ENCODE data around the gene PAQR6. TPM values are rescaled to one million over a fixed set of nuclear protein-coding genes. Genes with fewer than 3 reads are reported as not detected.

The PAQR6 gene
- total RNA-seq, 1 experiment from 2014 or later = 4.1 TPM

DNA sequence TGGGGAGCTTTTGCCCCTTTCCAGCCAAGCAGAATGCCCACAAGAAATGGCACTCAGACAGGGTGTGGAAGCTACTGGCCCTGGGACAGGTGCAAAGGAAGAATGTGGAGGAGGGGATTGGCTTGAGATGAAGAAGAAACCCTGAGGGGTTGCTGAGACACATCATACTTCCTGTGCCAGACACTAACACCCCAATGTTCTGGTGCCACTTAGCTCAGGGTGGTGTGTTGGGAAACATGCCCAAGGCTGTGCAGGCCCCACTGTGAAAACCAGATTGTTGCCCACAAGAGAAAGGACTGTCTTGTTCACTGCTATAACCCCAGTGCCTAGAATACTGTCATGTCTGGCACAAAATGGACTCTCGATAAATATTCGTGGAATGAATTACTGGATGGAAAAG, 9.9 kb upstream of the PAQR6 start:
- Histone ChIP-seq H3K4me3 (ENCODE audit: low read depth, low read length, poor library complexity, severe bottlenecking) (no peak overlapping the region), H3K9me3 (ENCODE audit: low read depth, low read length, poor library complexity, severe bottlenecking) (no peaks in the 10 kb centered on the region), H3K36me3 (ENCODE audit: insufficient read depth, low read length, poor library complexity, severe bottlenecking) (peaks cover 76% of the 10 kb centered on the region), H3K27me3 (replicated peaks; ENCODE audit: insufficient read depth, low read depth, low read length, poor library complexity) (no peaks in the 10 kb centered on the region), H3K4me1 (ENCODE audit: insufficient read depth, low read length, poor library complexity, severe bottlenecking) (no peaks in the 10 kb centered on the region), H3K27ac (ENCODE audit: low read depth, low read length, poor library complexity, severe bottlenecking) (no peak overlapping the region)
- ChIA-PET POLR2A (ENCODE audit: low non-redundant PET) (no interaction called here), CTCF (no interaction called here)
- intact Hi-C loops (cut with micrococcal nuclease; ENCODE audit: unreplicated experiment) = no loop called here
- BruUV-seq (replicated peaks) = no TSS peak
- DNase-seq (ENCODE audit: low spot score) = no peak
- TF ChIP-seq, protein P1, sequence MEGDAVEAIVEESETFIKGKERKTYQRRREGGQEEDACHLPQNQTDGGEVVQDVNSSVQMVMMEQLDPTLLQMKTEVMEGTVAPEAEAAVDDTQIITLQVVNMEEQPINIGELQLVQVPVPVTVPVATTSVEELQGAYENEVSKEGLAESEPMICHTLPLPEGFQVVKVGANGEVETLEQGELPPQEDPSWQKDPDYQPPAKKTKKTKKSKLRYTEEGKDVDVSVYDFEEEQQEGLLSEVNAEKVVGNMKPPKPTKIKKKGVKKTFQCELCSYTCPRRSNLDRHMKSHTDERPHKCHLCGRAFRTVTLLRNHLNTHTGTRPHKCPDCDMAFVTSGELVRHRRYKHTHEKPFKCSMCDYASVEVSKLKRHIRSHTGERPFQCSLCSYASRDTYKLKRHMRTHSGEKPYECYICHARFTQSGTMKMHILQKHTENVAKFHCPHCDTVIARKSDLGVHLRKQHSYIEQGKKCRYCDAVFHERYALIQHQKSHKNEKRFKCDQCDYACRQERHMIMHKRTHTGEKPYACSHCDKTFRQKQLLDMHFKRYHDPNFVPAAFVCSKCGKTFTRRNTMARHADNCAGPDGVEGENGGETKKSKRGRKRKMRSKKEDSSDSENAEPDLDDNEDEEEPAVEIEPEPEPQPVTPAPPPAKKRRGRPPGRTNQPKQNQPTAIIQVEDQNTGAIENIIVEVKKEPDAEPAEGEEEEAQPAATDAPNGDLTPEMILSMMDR (conservative IDR thresholded peaks at IDR 0.05; ENCODE audit: low read depth, low read length) = no peak
- no peak for TF ChIP-seq EZH2 (IDR thresholded peaks at IDR 0.05; ENCODE audit: borderline replicate concordance, low read depth, low read length, poor library complexity, severe bottlenecking)

DNA sequence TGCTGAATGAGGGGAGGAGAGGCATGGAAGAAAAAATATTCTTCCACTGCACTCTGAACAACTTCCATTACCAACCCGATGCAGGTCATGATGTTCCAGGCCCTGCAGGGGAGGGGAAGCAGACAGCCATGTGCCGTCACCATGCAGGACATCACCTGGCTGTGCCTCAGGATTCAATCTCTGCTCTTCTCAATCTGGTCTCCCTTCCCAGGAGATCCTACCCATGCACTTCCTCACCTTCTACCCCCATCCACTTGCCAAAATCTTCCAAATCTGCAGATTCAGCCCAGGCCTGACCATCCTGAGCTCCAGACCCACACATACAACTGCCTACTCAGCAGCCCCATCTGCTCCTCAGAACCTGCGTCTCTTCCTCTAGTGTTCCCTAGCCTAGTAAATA, 5.8 kb upstream of the PAQR6 start:
- no peaks in the 10 kb centered on the region for H3K4me1 ChIP-seq (ENCODE audit: insufficient read depth, low read length, poor library complexity, severe bottlenecking)
- H3K9me3 ChIP-seq (ENCODE audit: low read depth, low read length, poor library complexity, severe bottlenecking) = no peaks in the 10 kb centered on the region
- peaks cover 73% of the 10 kb centered on the region for H3K36me3 ChIP-seq (ENCODE audit: insufficient read depth, low read length, poor library complexity, severe bottlenecking)
- H3K27me3 ChIP-seq (replicated peaks; ENCODE audit: insufficient read depth, low read depth, low read length, poor library complexity) = no peaks in the 10 kb centered on the region
- no TSS peak for BruUV-seq (replicated peaks)
- DNase-seq (ENCODE audit: low spot score) = no peak
- no peak overlapping the region for H3K27ac ChIP-seq (ENCODE audit: low read depth, low read length, poor library complexity, severe bottlenecking)
- ChIA-PET CTCF (interaction anchor here (1.4 kb wide), 1 partner anchor 29 kb away, joined by 3 read pairs; no protein-coding TSS in a partner anchor), POLR2A (ENCODE audit: low non-redundant PET) (no interaction called here)
- intact Hi-C loops (cut with micrococcal nuclease; ENCODE audit: unreplicated experiment) = no loop called here
- TF ChIP-seq EZH2 (IDR thresholded peaks at IDR 0.05; ENCODE audit: borderline replicate concordance, low read depth, low read length, poor library complexity, severe bottlenecking) = no peak
- TF ChIP-seq, protein P1 (conservative IDR thresholded peaks at IDR 0.05; ENCODE audit: low read depth, low read length) = no peak
- H3K4me3 ChIP-seq (ENCODE audit: low read depth, low read length, poor library complexity, severe bottlenecking) = no peak overlapping the region

DNA sequence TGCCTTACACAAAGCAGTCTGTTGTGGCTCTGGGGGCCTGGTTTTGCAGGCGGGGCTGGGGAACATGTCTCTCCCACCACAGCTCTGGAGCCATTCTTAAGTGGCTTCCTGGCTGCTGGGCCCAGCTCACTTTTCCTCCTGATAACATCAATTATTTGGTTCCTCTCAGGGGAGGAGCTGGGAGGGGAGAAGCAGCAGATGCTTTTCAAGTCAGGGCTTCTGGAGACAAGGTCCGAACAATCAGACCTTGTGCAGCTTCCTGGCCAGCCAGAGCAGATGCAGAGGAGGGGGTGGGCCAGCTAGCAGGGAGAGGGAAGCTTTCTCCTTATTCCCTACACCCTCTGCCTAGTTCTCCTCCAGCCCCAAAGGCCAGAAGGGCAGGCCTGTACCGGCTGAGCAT, 3.7 kb upstream of the PAQR6 start:
- Histone ChIP-seq H3K27ac (ENCODE audit: low read depth, low read length, poor library complexity, severe bottlenecking) (no peak overlapping the region), H3K36me3 (ENCODE audit: insufficient read depth, low read length, poor library complexity, severe bottlenecking) (peaks cover 53% of the 10 kb centered on the region), H3K27me3 (replicated peaks; ENCODE audit: insufficient read depth, low read depth, low read length, poor library complexity) (no peaks in the 10 kb centered on the region), H3K9me3 (ENCODE audit: low read depth, low read length, poor library complexity, severe bottlenecking) (no peaks in the 10 kb centered on the region), H3K4me3 (ENCODE audit: low read depth, low read length, poor library complexity, severe bottlenecking) (no peak overlapping the region), H3K4me1 (ENCODE audit: insufficient read depth, low read length, poor library complexity, severe bottlenecking) (no peaks in the 10 kb centered on the region)
- BruUV-seq (replicated peaks) = no TSS peak
- CTCF ChIA-PET = no interaction called here
- intact Hi-C loops (cut with micrococcal nuclease; ENCODE audit: unreplicated experiment) = no loop called here
- DNase-seq (ENCODE audit: low spot score) = no peak
- TF ChIP-seq EZH2 (IDR thresholded peaks at IDR 0.05; ENCODE audit: borderline replicate concordance, low read depth, low read length, poor library complexity, severe bottlenecking) = no peak
- TF ChIP-seq, protein P1 (conservative IDR thresholded peaks at IDR 0.05; ENCODE audit: low read depth, low read length) = no peak
- POLR2A ChIA-PET (ENCODE audit: low non-redundant PET) = no interaction called here

Measured in A673 (cell line).